GM19397 (cell line): ENCODE measurements around the gene SH3PXD2B.

ENCODE experiments used
- ATAC-seq: cut with Tn5 transposase; IDR thresholded peaks from one replicate; pipeline ENCODE4 v1.9.1; 2021; ENCODE audit warnings: mild to moderate bottlenecking, moderate library complexity; ENCODE audit not compliant: unreplicated experiment

Gene SH3PXD2B

DNA sequence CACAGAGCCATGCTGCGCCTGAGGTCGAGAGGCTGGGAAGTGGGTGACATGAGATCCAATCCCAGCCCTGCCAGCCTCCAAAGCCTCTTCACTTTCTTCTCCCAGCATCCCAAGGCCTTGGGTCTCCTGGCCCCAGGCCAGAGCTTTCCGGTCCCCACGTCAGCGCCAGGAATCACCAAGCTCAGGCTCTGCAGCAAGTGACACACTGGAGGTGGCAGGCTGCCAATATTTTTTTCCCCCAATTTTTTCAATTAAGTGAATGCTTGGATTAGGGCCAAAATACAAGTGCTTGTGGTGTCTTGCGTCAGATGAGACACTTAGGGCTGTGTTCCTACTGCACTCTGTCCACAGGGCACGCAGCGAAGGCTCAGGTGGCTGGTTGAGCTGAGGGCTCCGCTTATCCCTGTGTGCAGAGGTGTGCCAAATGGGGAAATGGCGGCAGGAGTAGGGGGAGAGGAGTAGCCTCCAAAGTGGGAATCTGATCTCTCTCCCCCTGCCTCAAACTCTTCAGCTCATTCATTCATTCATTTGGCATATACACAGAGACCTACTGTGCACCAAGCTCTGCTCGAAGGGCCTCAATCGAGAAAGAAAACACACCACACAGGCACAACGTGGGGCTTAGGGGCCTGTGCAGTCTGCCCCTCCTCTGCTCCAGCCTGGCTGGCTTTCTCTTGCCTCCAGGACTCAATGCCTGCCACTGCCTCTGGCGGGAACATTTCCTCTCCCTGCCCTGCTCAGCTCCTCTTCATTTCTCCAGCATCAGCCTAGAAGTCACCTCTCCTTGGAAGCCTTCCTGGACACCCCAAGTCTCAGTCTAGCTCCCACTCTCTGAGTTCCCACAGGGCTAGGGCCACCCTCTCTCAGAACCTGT is 16.6 kb downstream of the SH3PXD2B start:
- ATAC-seq = no peak

DNA sequence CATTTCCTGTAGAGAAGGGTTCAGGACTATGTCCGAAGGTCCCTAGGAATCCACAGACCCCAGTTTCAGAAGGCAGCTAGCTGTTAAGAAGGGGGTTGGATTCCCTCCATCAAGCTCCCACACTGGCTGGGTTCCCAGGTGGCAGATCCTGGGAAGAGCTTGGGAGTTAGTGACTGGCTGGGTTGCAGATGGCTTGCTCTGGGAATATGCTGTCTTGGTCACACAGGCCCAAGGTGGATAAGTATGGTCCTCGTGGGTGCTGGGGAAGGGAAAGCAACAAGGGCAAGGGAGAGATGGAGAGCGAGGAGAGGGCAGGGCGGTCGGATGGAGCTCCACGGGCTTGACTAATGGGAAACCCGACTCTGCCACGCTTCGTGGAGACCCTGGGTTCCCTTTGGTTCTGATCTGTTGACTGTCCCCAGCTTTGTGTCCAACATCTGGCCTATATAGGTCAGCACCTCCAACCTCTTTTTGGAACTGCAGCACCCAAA is 17.4 kb downstream of the SH3PXD2B start:
- no peak for ATAC-seq

DNA sequence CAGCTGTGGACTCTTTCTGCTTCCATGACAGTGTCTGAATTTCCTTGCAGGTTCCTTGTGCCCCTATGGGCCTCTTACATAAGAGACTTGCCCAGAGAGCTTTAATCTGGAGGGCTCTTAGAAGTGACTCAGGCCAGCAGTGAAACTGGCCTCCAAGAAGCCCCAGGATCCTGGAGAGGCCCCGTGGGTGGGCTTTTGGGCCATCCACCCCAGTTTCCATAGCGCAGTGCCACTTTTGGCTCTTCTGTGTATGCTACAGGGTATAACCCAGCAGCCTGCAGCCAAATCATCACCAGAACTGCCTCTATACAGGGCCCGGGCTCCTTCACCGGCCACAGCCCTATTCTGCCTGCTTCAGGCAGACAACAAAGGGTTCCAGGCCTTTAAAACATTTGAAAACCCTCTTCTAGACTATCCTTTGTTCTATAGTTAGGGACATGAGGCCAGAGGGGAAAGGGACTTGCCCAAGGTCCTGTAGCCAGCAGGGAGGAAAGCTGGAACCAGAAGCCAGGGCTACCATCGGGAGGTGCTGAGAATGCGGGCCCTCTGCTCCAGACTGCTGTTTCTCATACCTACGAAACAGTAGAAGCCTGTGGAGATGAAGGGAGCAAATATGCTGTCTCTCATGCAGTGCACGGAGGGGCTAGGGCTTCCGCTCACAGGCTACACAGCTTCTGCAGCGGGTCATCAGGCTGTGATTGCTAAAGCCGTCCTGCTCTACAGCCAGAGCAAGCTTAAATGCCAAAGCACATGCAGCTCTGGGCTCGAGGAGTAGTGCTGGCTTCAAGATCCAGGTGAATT is 18.0 kb downstream of the SH3PXD2B start:
- ATAC-seq = no peak

DNA sequence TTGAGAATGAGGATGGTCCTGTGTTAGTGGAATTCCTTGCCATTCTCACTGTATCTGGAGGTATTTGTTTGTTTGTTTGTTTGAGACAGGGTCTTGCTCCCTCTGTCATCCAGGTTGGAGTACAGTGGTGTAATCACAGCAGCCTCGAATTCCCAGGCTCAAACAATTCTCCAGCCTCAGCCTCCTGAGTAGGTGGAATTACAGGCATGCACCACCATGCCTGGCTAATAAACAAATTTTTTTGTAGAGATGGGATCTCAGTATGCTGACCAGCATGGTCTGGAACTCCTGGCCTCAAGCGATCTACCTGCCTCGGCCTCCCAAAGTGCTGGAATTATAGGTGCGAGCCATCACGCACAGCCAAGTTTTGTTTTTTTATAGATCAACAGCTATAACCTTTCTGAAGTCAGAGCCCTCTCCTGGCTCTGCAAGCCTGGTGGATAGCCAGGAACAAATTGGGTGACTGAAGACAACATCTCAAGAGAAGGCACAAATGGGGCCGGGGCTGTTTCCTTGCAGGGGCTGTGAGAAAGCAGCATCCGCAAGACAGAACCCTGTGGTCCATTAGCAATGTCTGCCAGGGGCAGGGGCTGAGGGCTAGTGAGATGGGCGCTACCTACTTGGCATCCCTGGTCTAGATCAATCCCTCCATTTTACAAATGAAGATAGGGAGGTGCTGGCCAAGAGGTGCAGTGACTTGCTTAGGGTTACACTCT is 18.8 kb downstream of the SH3PXD2B start:
- ATAC-seq = no peak

- no peak for ATAC-seq
These were observed 20.1 kb downstream of the SH3PXD2B start for GRCh38 chr5:172434251-172434650.

DNA sequence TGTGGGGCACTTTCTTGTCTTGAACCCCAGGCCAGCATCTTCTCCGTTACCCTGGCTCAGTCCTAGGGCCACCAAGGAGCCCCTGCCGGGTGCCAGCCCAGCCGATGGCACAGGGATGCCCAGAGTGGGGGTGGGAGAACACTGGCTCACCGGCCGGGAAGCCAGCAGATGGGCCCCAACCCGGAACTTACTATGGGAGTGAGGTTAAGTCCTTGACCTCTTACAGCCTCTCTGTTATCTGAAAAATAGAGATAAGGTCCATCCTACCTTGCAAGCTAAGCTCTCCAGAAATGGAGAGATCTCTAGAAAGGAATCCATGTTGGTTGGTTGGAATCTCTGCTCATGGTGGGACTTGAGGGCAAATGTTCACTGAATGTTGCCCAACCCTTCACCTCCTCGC is 20.8 kb downstream of the SH3PXD2B start:
- no peak for ATAC-seq

- no peak for ATAC-seq
These were observed 21.3 kb downstream of the SH3PXD2B start for GRCh38 chr5:172433071-172433470.

DNA sequence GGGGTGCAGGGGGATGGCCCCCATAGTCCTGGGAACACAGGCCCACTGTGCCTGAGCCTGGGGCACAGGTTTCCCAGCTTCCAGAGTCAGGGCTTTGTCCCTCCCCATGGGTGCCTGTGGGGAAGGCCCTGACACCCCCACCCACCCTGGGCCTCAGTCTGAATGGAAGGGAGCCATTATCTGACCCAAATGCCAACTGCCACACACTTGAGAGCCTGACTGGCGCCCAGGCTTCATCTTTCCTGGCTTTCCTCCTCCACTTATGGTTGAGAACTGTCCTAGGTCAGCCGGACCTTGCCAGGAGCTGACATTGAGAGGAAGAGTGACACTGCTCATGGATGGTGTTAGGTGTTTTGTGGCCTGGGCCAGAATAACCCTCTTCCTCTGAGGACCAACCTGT is 24.0 kb downstream of the SH3PXD2B start:
- ATAC-seq = no peak

- ATAC-seq = no peak
These were observed 25.0 kb downstream of the SH3PXD2B start for GRCh38 chr5:172429201-172429940.

DNA sequence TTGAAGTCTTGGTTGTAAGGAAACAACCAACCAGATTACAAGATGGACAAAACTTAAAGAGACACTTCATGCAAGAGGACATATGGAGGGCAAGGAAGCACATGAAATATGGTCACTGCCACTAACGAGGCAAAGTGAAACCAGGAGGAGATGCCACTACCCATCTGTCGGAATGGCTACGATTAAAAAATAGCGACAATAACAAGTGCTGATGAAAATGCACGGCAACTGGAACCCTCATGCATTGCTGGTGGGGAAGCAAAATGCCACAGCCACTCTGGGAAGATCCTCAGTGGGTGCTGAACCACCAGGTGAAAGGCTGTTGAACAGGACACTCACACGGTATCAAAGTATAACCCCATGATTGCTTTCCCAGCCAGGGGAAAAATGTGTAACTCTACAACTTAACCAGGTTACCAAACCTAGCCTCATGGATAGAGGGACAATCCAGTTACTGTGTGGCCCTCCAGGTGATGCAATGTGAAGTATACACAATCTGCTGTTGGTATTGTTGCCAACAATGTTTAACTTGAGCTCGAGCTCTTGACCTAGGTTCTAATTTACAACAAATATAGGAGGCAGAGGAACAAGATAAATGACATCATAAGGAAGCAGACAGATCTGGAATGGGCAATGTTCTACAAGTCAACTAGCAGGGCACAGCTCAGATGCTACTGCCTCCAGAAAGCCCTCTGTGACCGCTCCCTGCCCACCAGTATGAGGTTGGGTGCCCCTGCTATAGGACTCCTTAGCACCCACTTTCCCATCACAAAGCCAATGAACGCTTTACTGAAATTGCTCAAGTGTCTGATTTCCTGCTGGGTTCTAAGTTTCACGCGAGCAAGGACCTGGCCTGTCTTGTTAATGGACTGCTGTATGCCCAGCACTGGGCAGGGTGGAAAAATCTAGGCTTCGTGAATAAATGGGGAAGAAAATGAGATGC is 25.8 kb downstream of the SH3PXD2B start:
- ATAC-seq = no peak

DNA sequence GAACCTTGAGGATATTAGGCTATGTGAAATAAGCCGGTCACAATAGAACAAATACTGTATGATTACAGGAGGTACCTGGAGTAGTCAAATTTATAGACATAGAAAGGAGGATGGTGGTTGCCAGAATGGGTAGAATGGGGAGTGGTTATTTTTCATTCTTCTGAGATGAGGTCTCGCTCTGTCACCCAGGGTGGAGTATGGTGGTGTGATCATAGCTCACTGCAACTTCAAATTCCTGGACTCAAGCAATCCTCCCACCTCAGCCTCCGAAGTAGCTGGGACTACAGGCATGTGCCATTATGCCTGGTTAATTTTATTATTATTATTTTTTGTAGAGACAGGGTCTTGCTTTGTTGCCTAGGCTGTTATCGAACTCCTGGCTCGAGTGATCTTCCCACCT is 27.1 kb downstream of the SH3PXD2B start:
- no peak for ATAC-seq

DNA sequence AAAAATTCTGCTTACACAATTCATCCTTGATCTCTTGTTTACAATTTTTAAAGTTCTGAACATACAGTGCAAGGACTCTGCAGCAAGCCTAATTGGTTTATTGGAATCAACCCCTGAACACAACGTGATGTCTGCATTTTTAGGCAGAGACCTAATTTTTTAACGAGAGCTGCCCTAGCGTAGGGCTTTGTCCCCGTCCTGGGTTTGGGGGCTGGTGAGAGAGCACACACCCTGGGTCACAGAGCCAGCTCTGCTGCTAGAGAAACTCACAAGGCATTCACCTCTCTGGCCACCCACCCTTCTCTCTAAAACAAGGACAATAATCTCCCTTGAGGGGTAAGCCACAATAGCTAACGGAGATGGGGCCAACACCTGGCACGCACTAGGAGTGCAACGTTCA is 28.2 kb downstream of the SH3PXD2B start:
- ATAC-seq = no peak

DNA sequence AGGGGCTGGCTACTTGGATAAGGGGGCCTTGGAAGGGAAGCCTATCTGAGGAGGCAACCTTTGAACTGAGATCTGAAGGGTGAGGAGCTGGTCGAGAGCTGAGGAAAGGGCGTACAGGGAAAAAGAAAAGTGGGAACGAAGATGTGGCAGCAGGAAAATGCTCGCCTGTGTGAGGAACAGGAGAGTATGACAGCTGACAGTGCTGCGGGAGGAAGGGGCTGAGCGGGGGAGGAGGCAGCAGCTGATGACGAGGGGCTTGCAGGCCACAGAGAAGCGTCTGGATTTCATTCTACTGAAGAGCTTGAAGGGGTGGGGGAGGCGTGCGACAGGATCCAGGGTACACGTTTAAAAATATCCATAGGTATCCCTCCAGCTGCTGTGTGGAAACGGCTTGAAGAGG is 28.9 kb downstream of the SH3PXD2B start:
- no peak for ATAC-seq

DNA sequence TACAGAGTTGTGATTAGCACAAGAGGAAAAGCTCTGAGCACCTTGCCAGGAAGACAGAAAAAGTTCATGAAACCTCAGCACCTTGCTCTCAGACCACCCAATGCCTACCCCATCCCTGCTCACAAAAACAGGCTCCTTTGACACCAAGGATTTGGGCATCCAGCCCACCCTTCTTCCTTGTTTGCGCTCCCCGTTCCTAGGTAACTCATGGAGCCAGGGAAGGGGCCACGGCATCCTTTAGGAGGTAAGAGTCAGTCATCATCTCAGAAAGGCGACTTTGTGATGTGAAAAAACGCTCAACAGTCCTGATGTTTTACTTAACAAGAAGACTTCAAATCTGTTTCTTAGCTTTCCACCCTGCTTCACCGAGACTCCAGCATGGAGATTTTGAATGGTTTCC is 29.5 kb downstream of the SH3PXD2B start:
- no peak for ATAC-seq

DNA sequence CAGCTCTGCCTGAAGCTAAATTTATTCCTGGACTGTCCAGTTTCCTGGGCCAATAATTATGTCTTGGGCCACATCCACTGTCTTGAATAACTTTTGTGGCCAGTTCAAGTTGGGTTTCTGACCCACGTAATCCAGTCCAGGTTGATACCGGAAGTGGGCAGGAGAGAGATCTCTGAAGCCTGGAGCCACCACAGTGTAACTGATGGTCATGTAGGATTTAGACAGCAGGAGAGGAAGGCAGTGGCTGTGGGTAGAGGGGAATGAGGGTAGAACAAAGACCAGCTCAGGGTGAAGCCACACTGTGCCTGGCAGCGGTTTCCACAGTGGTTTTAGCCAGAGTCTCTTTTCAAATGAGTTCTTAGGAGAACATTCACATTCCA is 30.2 kb downstream of the SH3PXD2B start:
- ATAC-seq = no peak

- no peak for ATAC-seq
These were observed 30.8 kb downstream of the SH3PXD2B start for GRCh38 chr5:172423379-172424110.

GRCh38 chr5:172422255-172422654 is 32.1 kb downstream of the SH3PXD2B start:
- no peak for ATAC-seq

DNA sequence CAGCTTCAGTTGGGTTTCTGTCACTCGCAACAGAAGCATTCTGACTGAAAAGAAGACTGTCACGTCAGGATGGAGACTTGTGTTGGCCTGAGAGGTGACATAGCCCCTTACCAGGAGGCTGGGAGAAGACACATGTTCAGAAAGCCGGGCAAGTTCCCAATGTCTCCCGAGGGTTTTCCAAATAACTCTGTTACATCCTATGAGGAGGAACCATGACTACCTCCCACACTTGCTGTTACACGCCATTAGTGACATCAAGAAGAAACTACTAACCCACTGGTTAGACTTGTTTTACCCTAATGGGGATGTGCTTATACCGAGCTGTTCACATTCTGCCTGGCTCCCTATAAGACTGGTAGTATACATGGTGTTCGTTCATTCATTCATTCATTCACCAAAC is 33.3 kb downstream of the SH3PXD2B start:
- ATAC-seq = no peak
